ENCODE measurements around the gene CBFB. TPM values are rescaled to one million over a fixed set of nuclear protein-coding genes. Genes with fewer than 3 reads are reported as not detected.

Gene CBFB
- polyA plus RNA-seq, 1 donor from 2014 or later = 32.6 TPM

DNA sequence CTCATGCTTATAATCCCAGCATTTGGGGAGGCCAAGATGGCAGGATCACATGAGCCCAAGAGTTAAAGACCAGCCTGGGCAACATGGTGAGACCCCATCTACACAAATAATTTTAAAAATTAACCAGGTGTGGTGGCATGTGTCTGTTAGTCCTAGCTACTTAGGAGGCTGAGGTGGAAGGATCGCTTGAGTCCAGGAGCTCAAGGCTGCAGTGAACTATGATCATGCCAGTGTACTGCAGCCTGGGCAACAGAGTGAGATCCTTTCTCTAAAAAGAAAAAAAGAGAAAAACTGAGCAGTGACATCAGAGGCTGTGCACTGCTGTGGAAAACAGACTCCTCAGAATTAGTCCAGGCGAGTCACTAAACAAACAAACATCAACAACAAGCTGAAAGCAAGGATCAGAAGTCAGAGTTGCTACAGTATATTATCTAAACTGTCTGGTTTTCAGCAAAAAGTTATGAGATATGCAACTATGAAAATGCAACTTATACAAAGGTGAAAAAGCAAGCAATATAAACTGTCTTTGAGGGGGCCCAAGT lies 39.3 kb downstream of the CBFB start:
- H3K9me3 ChIP-seq (ENCODE audit: low read length) = no peaks in the 10 kb centered on the region
- H3K79me2 ChIP-seq (replicated peaks; ENCODE audit: insufficient read depth, low read length) = no peaks in the 10 kb centered on the region
- peaks cover 7% of the 10 kb centered on the region for H3K36me3 ChIP-seq (ENCODE audit: insufficient read depth, low read length)
- no peak overlapping the region for H2AFZ ChIP-seq (ENCODE audit: low read depth, low read length)
- no peaks in the 10 kb centered on the region for H3F3A ChIP-seq (ENCODE audit: insufficient read depth, low read length, poor library complexity, severe bottlenecking)
- no peak overlapping the region for H3K27ac ChIP-seq (ENCODE audit: low read length)
- no peaks in the 10 kb centered on the region for H4K20me1 ChIP-seq (ENCODE audit: insufficient read depth)
- H3K9ac ChIP-seq (ENCODE audit: low read length) = no peak overlapping the region
- H3K27me3 ChIP-seq (ENCODE audit: insufficient read depth, low read depth, low read length) = no peaks in the 10 kb centered on the region
- no peak overlapping the region for H3K4me2 ChIP-seq (ENCODE audit: low read length)
- no peak for TF ChIP-seq TAF1 (IDR thresholded peaks at IDR 0.05; ENCODE audit: low read depth)
- TF ChIP-seq, protein P1, sequence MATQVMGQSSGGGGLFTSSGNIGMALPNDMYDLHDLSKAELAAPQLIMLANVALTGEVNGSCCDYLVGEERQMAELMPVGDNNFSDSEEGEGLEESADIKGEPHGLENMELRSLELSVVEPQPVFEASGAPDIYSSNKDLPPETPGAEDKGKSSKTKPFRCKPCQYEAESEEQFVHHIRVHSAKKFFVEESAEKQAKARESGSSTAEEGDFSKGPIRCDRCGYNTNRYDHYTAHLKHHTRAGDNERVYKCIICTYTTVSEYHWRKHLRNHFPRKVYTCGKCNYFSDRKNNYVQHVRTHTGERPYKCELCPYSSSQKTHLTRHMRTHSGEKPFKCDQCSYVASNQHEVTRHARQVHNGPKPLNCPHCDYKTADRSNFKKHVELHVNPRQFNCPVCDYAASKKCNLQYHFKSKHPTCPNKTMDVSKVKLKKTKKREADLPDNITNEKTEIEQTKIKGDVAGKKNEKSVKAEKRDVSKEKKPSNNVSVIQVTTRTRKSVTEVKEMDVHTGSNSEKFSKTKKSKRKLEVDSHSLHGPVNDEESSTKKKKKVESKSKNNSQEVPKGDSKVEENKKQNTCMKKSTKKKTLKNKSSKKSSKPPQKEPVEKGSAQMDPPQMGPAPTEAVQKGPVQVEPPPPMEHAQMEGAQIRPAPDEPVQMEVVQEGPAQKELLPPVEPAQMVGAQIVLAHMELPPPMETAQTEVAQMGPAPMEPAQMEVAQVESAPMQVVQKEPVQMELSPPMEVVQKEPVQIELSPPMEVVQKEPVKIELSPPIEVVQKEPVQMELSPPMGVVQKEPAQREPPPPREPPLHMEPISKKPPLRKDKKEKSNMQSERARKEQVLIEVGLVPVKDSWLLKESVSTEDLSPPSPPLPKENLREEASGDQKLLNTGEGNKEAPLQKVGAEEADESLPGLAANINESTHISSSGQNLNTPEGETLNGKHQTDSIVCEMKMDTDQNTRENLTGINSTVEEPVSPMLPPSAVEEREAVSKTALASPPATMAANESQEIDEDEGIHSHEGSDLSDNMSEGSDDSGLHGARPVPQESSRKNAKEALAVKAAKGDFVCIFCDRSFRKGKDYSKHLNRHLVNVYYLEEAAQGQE (IDR thresholded peaks at IDR 0.05; ENCODE audit: borderline replicate concordance) = no peak
- TF ChIP-seq EZH2 (IDR thresholded peaks at IDR 0.05; ENCODE audit: borderline replicate concordance, insufficient read depth, low read length, poor library complexity, severe bottlenecking) = no peak
- TF ChIP-seq POLR2AphosphoS5 (IDR thresholded peaks at IDR 0.05) = no peak
- TF ChIP-seq MXI1 (conservative IDR thresholded peaks at IDR 0.05; ENCODE audit: poor library complexity, severe bottlenecking) = no peak
- no peak for TF ChIP-seq SMC3 (conservative IDR thresholded peaks at IDR 0.05; ENCODE audit: poor library complexity)
- no peak for TF ChIP-seq RAD21 (conservative IDR thresholded peaks at IDR 0.05)
- TF ChIP-seq EP300 (conservative IDR thresholded peaks at IDR 0.05; ENCODE audit: poor library complexity, severe bottlenecking) = no peak
- TF ChIP-seq, protein P2, sequence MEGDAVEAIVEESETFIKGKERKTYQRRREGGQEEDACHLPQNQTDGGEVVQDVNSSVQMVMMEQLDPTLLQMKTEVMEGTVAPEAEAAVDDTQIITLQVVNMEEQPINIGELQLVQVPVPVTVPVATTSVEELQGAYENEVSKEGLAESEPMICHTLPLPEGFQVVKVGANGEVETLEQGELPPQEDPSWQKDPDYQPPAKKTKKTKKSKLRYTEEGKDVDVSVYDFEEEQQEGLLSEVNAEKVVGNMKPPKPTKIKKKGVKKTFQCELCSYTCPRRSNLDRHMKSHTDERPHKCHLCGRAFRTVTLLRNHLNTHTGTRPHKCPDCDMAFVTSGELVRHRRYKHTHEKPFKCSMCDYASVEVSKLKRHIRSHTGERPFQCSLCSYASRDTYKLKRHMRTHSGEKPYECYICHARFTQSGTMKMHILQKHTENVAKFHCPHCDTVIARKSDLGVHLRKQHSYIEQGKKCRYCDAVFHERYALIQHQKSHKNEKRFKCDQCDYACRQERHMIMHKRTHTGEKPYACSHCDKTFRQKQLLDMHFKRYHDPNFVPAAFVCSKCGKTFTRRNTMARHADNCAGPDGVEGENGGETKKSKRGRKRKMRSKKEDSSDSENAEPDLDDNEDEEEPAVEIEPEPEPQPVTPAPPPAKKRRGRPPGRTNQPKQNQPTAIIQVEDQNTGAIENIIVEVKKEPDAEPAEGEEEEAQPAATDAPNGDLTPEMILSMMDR (IDR thresholded peaks at IDR 0.05; ENCODE audit: poor library complexity, severe bottlenecking) = no peak
- no peaks in the 10 kb centered on the region for H3K9me2 ChIP-seq (ENCODE audit: insufficient read depth, low read length)
- H3K4me3 ChIP-seq (ENCODE audit: low read length) = no peak overlapping the region

DNA sequence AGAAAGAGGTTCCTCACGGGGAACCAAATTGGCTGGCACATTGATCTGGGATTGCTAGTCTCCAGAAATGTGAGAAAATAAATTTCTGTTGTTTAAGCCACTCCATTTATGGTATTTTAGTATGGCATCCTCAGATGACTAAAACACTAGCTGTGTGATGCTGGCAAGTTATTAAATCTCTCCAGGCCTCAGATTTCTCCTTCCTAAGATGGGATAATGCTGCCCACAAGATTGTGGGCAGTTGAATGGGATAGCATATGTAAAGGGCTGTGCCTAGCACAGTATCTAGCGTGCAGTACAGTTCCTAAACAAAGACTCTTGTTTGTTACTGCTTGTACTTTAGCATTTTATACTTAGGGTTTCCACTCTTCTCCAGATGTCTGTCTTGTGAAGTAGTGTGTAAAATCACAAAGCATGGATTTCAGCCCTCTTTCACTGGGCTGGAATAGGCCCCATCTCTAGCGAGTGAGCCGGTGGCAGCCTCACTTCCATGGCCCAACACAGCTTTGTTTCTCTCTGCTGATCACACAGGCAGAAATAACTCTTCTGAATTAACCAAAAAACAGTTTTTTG lies 42.6 kb downstream of the CBFB start:
- H3K9me2 ChIP-seq (ENCODE audit: insufficient read depth, low read length) = no peaks in the 10 kb centered on the region
- no peaks in the 10 kb centered on the region for H3F3A ChIP-seq (ENCODE audit: insufficient read depth, low read length, poor library complexity, severe bottlenecking)
- peaks cover 7% of the 10 kb centered on the region for H3K36me3 ChIP-seq (ENCODE audit: insufficient read depth, low read length)
- H3K9ac ChIP-seq (ENCODE audit: low read length) = no peak overlapping the region
- no peaks in the 10 kb centered on the region for H4K20me1 ChIP-seq (ENCODE audit: insufficient read depth)
- no peak overlapping the region for H3K4me3 ChIP-seq (ENCODE audit: low read length)
- H2AFZ ChIP-seq (ENCODE audit: low read depth, low read length) = no peak overlapping the region
- H3K27ac ChIP-seq (ENCODE audit: low read length) = no peak overlapping the region
- no peaks in the 10 kb centered on the region for H3K27me3 ChIP-seq (ENCODE audit: insufficient read depth, low read depth, low read length)
- H3K79me2 ChIP-seq (replicated peaks; ENCODE audit: insufficient read depth, low read length) = no peaks in the 10 kb centered on the region
- TF ChIP-seq RAD21 (conservative IDR thresholded peaks at IDR 0.05) (no peak), EZH2 (IDR thresholded peaks at IDR 0.05; ENCODE audit: borderline replicate concordance, insufficient read depth, low read length, poor library complexity, severe bottlenecking) (no peak), EP300 (conservative IDR thresholded peaks at IDR 0.05; ENCODE audit: poor library complexity, severe bottlenecking) (no peak), SMC3 (conservative IDR thresholded peaks at IDR 0.05; ENCODE audit: poor library complexity) (no peak), POLR2AphosphoS5 (IDR thresholded peaks at IDR 0.05) (no peak), TAF1 (IDR thresholded peaks at IDR 0.05; ENCODE audit: low read depth) (no peak), MXI1 (conservative IDR thresholded peaks at IDR 0.05; ENCODE audit: poor library complexity, severe bottlenecking) (no peak)
- TF ChIP-seq, protein P1 (IDR thresholded peaks at IDR 0.05; ENCODE audit: borderline replicate concordance) = no peak
- TF ChIP-seq, protein P2 (IDR thresholded peaks at IDR 0.05; ENCODE audit: poor library complexity, severe bottlenecking) = no peak
- H3K9me3 ChIP-seq (ENCODE audit: low read length) = no peaks in the 10 kb centered on the region
- H3K4me2 ChIP-seq (ENCODE audit: low read length) = no peak overlapping the region
